ENCODE data around the gene SMIM9. TPM values are rescaled to one million over a fixed set of nuclear protein-coding genes. Genes with fewer than 3 reads are reported as not detected.

The SMIM9 gene
- total RNA-seq, 1 donor from 2014 or later, result not detected

DNA sequence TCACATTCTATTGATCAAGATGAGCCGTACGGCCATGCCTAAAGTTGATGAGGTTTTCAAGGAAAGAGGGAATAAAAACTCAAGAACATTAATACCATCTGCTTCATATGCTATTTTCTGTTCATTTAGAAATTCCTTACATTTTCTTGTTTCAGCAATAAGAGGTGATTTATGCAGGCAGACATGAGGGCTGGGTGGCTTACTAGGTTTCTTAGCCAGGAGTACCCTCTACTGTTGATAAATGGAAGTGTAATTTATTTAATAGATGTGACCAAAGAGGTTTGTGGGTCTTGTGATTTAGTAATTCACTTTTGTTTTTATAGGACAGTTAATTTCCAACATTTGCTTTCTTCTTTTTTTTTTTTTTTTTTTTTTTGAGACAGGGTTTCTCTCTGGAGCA lies 6.4 kb upstream of the SMIM9 start:
- Mint-ChIP-seq H3K27ac (ENCODE audit: unreplicated experiment) (no peak overlapping the region), H3K4me3 (no peak overlapping the region), H3K9me3 (peaks cover 11% of the 10 kb centered on the region), H3K4me1 (no peaks in the 10 kb centered on the region), H3K36me3 (ENCODE audit: low read depth) (peaks cover 4% of the 10 kb centered on the region), H3K27me3 (ENCODE audit: low read depth) (peaks cover under 1% of the 10 kb centered on the region)
- no peak for DNase-seq (ENCODE audit: low read depth, low spot score)
- TF ChIP-seq, protein P1, sequence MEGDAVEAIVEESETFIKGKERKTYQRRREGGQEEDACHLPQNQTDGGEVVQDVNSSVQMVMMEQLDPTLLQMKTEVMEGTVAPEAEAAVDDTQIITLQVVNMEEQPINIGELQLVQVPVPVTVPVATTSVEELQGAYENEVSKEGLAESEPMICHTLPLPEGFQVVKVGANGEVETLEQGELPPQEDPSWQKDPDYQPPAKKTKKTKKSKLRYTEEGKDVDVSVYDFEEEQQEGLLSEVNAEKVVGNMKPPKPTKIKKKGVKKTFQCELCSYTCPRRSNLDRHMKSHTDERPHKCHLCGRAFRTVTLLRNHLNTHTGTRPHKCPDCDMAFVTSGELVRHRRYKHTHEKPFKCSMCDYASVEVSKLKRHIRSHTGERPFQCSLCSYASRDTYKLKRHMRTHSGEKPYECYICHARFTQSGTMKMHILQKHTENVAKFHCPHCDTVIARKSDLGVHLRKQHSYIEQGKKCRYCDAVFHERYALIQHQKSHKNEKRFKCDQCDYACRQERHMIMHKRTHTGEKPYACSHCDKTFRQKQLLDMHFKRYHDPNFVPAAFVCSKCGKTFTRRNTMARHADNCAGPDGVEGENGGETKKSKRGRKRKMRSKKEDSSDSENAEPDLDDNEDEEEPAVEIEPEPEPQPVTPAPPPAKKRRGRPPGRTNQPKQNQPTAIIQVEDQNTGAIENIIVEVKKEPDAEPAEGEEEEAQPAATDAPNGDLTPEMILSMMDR (conservative IDR thresholded peaks at IDR 0.05), result peak; percentile 61

GRCh38 chrX:154836163-154836562 lies 1.7 kb upstream of the SMIM9 start:
- DNase-seq (ENCODE audit: low read depth, low spot score), result no peak
- Mint-ChIP-seq H3K27ac (ENCODE audit: unreplicated experiment) (no peak overlapping the region), H3K9me3 (peaks cover 9% of the 10 kb centered on the region), H3K36me3 (ENCODE audit: low read depth) (peaks cover 6% of the 10 kb centered on the region), H3K27me3 (ENCODE audit: low read depth) (peaks cover 8% of the 10 kb centered on the region), H3K4me1 (no peaks in the 10 kb centered on the region), H3K4me3 (no peak overlapping the region)
- TF ChIP-seq, protein P1 (conservative IDR thresholded peaks at IDR 0.05), result no peak

- no peak for DNase-seq (ENCODE audit: low read depth, low spot score)
- no peaks in the 10 kb centered on the region for H3K9me3 Mint-ChIP-seq
- no peaks in the 10 kb centered on the region for H3K4me1 Mint-ChIP-seq
- no peak overlapping the region for H3K27ac Mint-ChIP-seq (ENCODE audit: unreplicated experiment)
- peaks cover 2% of the 10 kb centered on the region for H3K36me3 Mint-ChIP-seq (ENCODE audit: low read depth)
- no peak overlapping the region for H3K4me3 Mint-ChIP-seq
- peaks cover 18% of the 10 kb centered on the region for H3K27me3 Mint-ChIP-seq (ENCODE audit: low read depth)
- TF ChIP-seq, protein P1 (conservative IDR thresholded peaks at IDR 0.05), result no peak
Measured at GRCh38 chrX:154833746-154834274, 652 bp downstream of the SMIM9 start.

- Mint-ChIP-seq H3K4me3 (no peak overlapping the region), H3K4me1 (no peaks in the 10 kb centered on the region), H3K9me3 (peaks cover 6% of the 10 kb centered on the region), H3K36me3 (ENCODE audit: low read depth) (peaks cover 2% of the 10 kb centered on the region), H3K27ac (ENCODE audit: unreplicated experiment) (no peak overlapping the region), H3K27me3 (ENCODE audit: low read depth) (peaks cover 18% of the 10 kb centered on the region)
- no peak for DNase-seq (ENCODE audit: low read depth, low spot score)
- TF ChIP-seq, protein P1 (conservative IDR thresholded peaks at IDR 0.05), result no peak
Measured at GRCh38 chrX:154829926-154830442, 4.5 kb downstream of the SMIM9 start.

DNA sequence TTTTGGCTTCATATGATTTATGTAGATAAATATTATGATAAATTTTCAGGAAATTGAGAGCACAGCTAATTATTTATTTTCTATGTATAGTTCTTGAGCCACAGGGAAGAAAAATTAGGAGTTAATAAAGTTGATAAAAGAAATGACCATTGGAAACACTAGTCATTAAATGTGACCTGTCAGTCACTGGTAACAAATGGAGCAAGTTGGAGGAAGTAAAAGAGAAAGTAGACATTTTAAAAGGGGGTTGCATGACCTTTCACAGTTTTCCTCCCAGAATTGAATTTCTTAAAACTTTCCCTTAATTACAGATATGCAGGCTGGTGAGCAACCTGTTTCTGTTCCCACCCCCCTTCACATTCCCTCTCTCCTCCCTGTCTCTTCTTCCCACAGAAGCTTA lies 5.3 kb downstream of the SMIM9 start:
- TF ChIP-seq, protein P1 (conservative IDR thresholded peaks at IDR 0.05), result no peak
- peaks cover 2% of the 10 kb centered on the region for H3K36me3 Mint-ChIP-seq (ENCODE audit: low read depth)
- H3K4me3 Mint-ChIP-seq, result no peak overlapping the region
- H3K9me3 Mint-ChIP-seq, result peaks cover 10% of the 10 kb centered on the region
- no peak overlapping the region for H3K27ac Mint-ChIP-seq (ENCODE audit: unreplicated experiment)
- DNase-seq (ENCODE audit: low read depth, low spot score), result no peak
- peaks cover 18% of the 10 kb centered on the region for H3K27me3 Mint-ChIP-seq (ENCODE audit: low read depth)
- no peaks in the 10 kb centered on the region for H3K4me1 Mint-ChIP-seq
